Raji (cell line): ENCODE data around the gene KIAA1755.

Experiments
- POLR2A ChIP-seq: IDR thresholded peaks from 2 replicates; pipeline ENCODE4 v1.6.1; 2011; ENCODE audit warnings: low read depth, low read length, control low read depth; ENCODE audit not compliant: insufficient read depth

KIAA1755 gene

GRCh38 chr20:38167851-38168760 is 92.4 kb downstream of the KIAA1755 start:
- TF ChIP-seq POLR2A: no peak

GRCh38 chr20:38167328-38167850 is 93.1 kb downstream of the KIAA1755 start:
- TF ChIP-seq POLR2A: no peak

GRCh38 chr20:38166703-38167233 is 93.8 kb downstream of the KIAA1755 start:
- no peak for TF ChIP-seq POLR2A

GRCh38 chr20:38165966-38166702 is 94.4 kb downstream of the KIAA1755 start:
- TF ChIP-seq POLR2A: no peak

- no peak for TF ChIP-seq POLR2A
Measured at GRCh38 chr20:38165089-38165965, 95.2 kb downstream of the KIAA1755 start, which contains the start of gene TGM2. TGM2 (minus strand) TSS chr20:38165270; CDS start chr20:38165198, 72 bp downstream.

GRCh38 chr20:38164624-38165088 is 95.9 kb downstream of the KIAA1755 start:
- TF ChIP-seq POLR2A: no peak

GRCh38 chr20:38164069-38164468 is 96.5 kb downstream of the KIAA1755 start:
- no peak for TF ChIP-seq POLR2A

- TF ChIP-seq POLR2A: no peak
Measured at GRCh38 chr20:38162878-38163875, 97.4 kb downstream of the KIAA1755 start.

GRCh38 chr20:38162149-38162548 is 98.4 kb downstream of the KIAA1755 start:
- no peak for TF ChIP-seq POLR2A

GRCh38 chr20:38161412-38161774 is 99.1 kb downstream of the KIAA1755 start:
- TF ChIP-seq POLR2A: no peak
